ENCODE results near the gene SLC23A3. TPM values are rescaled to one million over a fixed set of nuclear protein-coding genes. Genes with fewer than 3 reads are reported as not detected.
A peak's percentile ranks its signal among the peaks of the same experiment; 100 is the strongest.

Gene SLC23A3
- total and polyA plus RNA-seq, 9 of the 15 experiments (the other 6 are each of a cell fraction or from before 2014, with no cell fraction given) = 0.06 to 0.64 (median 0.16) TPM

DNA sequence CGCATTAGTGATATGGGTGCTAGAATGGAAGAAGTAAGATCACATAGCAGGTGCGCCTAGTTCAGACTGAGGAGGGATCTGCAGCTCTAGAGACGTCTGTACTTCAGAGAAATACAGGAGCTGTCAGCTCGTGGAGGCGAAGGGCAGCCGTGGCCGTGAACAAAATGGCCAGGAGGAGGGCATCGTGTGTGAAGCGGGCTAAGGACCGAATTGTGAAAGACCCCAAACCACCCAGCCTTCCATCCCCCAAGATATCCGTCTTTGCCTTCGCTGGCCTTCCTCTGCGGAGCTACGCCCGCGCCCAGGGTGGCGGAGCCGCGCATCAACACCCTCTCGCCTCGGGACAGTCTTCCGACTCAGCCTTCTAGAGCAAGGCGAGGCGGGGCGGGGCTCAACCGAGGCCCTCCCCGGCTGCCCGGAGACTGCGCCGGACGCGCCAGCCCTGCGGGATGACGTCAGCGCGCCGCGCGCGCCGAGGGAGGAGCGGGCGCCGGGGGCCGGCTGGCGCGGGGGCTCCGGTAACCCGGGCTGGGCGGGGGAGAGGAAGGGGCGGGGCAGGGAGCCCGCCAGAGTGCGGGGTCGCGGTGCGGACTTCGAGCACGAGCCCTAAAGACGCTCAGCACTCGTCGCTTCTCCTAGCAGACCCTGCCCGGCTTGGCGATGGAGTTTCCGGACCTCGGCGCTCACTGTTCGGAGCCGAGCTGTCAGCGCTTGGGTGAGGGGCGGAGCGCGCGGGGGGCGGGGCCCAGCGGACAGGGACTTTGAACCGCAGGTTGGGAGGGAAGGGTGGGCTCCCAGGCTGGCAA is 36.7 kb upstream of the SLC23A3 start, which contains the start of gene ZFAND2B (continued):
- TF ChIP-seq, protein P1, sequence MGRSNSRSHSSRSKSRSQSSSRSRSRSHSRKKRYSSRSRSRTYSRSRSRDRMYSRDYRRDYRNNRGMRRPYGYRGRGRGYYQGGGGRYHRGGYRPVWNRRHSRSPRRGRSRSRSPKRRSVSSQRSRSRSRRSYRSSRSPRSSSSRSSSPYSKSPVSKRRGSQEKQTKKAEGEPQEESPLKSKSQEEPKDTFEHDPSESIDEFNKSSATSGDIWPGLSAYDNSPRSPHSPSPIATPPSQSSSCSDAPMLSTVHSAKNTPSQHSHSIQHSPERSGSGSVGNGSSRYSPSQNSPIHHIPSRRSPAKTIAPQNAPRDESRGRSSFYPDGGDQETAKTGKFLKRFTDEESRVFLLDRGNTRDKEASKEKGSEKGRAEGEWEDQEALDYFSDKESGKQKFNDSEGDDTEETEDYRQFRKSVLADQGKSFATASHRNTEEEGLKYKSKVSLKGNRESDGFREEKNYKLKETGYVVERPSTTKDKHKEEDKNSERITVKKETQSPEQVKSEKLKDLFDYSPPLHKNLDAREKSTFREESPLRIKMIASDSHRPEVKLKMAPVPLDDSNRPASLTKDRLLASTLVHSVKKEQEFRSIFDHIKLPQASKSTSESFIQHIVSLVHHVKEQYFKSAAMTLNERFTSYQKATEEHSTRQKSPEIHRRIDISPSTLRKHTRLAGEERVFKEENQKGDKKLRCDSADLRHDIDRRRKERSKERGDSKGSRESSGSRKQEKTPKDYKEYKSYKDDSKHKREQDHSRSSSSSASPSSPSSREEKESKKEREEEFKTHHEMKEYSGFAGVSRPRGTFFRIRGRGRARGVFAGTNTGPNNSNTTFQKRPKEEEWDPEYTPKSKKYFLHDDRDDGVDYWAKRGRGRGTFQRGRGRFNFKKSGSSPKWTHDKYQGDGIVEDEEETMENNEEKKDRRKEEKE (IDR thresholded peaks at IDR 0.05; ENCODE audit: borderline replicate concordance in 1 of 2, control insufficient read depth in 1 of 2, low read depth in 2 of 2, low read length in 1 of 2) = no peak
- TF ChIP-seq POLR3A (IDR thresholded peaks at IDR 0.05; ENCODE audit: borderline replicate concordance, extremely low read depth, insufficient read depth, insufficient read length) = no peak
- peak; percentile 71 for TF ChIP-seq JUND (IDR thresholded peaks at IDR 0.05; ENCODE audit: borderline replicate concordance, low read depth, low read length)
- no peak; the same call in 2 of the 3 replicates for TF ChIP-seq JUND (tag; IDR thresholded peaks at IDR 0.05; ENCODE audit: borderline replicate concordance, low read depth, low read length)
- TF ChIP-seq ZNF253 (CRISPR knock-in tag; conservative IDR thresholded peaks at IDR 0.05) = no peak
- TF ChIP-seq NUFIP1 (IDR thresholded peaks at IDR 0.05; ENCODE audit: partially characterized antibody) = no peak
- TF ChIP-seq RBM39 (optimal IDR thresholded peaks at IDR 0.05; ENCODE audit: low read depth, low read length) = no peak
- TF ChIP-seq CCAR2 (IDR thresholded peaks at IDR 0.05; ENCODE audit: low read depth, low read length) = no peak
- TF ChIP-seq, protein P2, sequence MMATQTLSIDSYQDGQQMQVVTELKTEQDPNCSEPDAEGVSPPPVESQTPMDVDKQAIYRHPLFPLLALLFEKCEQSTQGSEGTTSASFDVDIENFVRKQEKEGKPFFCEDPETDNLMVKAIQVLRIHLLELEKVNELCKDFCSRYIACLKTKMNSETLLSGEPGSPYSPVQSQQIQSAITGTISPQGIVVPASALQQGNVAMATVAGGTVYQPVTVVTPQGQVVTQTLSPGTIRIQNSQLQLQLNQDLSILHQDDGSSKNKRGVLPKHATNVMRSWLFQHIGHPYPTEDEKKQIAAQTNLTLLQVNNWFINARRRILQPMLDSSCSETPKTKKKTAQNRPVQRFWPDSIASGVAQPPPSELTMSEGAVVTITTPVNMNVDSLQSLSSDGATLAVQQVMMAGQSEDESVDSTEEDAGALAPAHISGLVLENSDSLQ (IDR thresholded peaks at IDR 0.05) = 0 out of 2 replicates have a peak, but pooled peaks have one; percentile 13
- TF ChIP-seq, protein P3, sequence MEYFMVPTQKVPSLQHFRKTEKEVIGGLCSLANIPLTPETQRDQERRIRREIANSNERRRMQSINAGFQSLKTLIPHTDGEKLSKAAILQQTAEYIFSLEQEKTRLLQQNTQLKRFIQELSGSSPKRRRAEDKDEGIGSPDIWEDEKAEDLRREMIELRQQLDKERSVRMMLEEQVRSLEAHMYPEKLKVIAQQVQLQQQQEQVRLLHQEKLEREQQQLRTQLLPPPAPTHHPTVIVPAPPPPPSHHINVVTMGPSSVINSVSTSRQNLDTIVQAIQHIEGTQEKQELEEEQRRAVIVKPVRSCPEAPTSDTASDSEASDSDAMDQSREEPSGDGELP (CRISPR knock-in tag; IDR thresholded peaks at IDR 0.05; ENCODE audit: borderline replicate concordance) = peak; percentile 36; the same call in 1 of the 2 replicates
- no peak for TF ChIP-seq ZNF24 (IDR thresholded peaks at IDR 0.05)
- TF ChIP-seq FOXA3 (CRISPR knock-in tag; conservative IDR thresholded peaks at IDR 0.05 in 1 of 2, IDR thresholded peaks at IDR 0.05 in 1 of 2) = no peak
- no peak for TF ChIP-seq NR3C1 (CRISPR knock-in tag; IDR thresholded peaks at IDR 0.05)
- 0 out of 2 replicates have a peak, but pooled peaks have one; percentile 29 for TF ChIP-seq FOSL1 (tag; conservative IDR thresholded peaks at IDR 0.05)
- TF ChIP-seq, protein P4, sequence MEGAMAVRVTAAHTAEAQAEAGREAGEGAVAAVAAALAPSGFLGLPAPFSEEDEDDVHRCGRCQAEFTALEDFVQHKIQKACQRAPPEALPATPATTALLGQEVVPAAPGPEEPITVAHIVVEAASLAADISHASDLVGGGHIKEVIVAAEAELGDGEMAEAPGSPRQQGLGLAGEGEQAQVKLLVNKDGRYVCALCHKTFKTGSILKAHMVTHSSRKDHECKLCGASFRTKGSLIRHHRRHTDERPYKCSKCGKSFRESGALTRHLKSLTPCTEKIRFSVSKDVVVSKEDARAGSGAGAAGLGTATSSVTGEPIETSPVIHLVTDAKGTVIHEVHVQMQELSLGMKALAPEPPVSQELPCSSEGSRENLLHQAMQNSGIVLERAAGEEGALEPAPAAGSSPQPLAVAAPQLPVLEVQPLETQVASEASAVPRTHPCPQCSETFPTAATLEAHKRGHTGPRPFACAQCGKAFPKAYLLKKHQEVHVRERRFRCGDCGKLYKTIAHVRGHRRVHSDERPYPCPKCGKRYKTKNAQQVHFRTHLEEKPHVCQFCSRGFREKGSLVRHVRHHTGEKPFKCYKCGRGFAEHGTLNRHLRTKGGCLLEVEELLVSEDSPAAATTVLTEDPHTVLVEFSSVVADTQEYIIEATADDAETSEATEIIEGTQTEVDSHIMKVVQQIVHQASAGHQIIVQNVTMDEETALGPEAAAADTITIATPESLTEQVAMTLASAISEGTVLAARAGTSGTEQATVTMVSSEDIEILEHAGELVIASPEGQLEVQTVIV (CRISPR knock-in tag; IDR thresholded peaks at IDR 0.05; ENCODE audit: borderline replicate concordance) = no peak
- TF ChIP-seq RUNX1 (IDR thresholded peaks at IDR 0.05; ENCODE audit: low read depth) = 0 out of 2 replicates have a peak, but pooled peaks have one; percentile 73
- no peak for TF ChIP-seq TEAD2 (tag; IDR thresholded peaks at IDR 0.05)
